GM12878 (cell line): ENCODE data around the gene MTRFR. TPM values are rescaled to one million over a fixed set of nuclear protein-coding genes. Genes with fewer than 3 reads are reported as not detected.

Experiments
- ATAC-seq: fragments of 200-7000 bp; cut with Tn5 transposase; 3 replicates; pipeline ENCODE4 v1.9.1; 2020; ENCODE audit warnings: mild to moderate bottlenecking, moderate library complexity
- BruUV-seq: library from RNA; stranded (reverse); fragments of 400-500 nt; replicated peaks from 2 replicates; lab custom pipeline; 2021; lab: Mats Ljungman, UMichigan
- CTCF ChIA-PET: fragments of 300-600 bp; sonication (Branson Sonifier 250); formaldehyde crosslinking; extraction: SDS; loops from one replicate; lab custom pipeline; 2021; ENCODE audit warnings: inconsistent platforms; lab: Yijun Ruan, JAX
- POLR2A ChIA-PET: fragments of 350-600 bp; formaldehyde crosslinking; extraction: SDS; loops from one replicate; lab custom pipeline; 2021; ENCODE audit warnings: inconsistent platforms; lab: Charles Lee
- RAD21 ChIA-PET: fragments of 300-600 bp; sonication (Branson Sonifier 250); formaldehyde crosslinking; loops from one replicate; lab custom pipeline; 2023; ENCODE audit warnings: antibody characterized with exemption; ENCODE audit not compliant: unreplicated experiment; lab: Charles Lee
- SMC1A ChIA-PET: fragments of 300-600 bp; sonication (Branson Sonifier 250); formaldehyde crosslinking; loops from one replicate; lab custom pipeline; 2023; ENCODE audit not compliant: unreplicated experiment, uncharacterized antibody; lab: Charles Lee
- DNase-seq: peaks from one replicate; pipeline ENCODE4 v3.0.0-alpha.2; 2011; ENCODE audit warnings: low read depth, low spot score
- FAIRE-seq: peaks from 3 replicates; lab custom pipeline; 2011; peaks lifted over from hg19 to GRCh38; lab: Jason Lieb, UNC
- H2AFZ ChIP-seq: 2 replicates; pipeline ENCODE4 v1.6.0; 2011; ENCODE audit warnings: low read depth, low read length, control low read depth; ENCODE audit not compliant: control insufficient read depth
- H3K27ac ChIP-seq: 2 replicates; pipeline ENCODE4 v1.5.1; 2011; ENCODE audit warnings: control low read depth; ENCODE audit not compliant: control insufficient read depth, insufficient read depth
- H3K27me3 ChIP-seq, 2 experiments: replicated peaks in 1 of 2; 2 replicates each; pipeline versions ENCODE4 v1.6.0 to v1.6.1; 2011; ENCODE audit warnings: low read length in 1 of 2; ENCODE audit not compliant: control insufficient read depth in 2 of 2, insufficient read depth in 2 of 2
- H3K36me3 ChIP-seq, 2 experiments: 2 replicates each; pipeline ENCODE4 v1.5.1; 2011; ENCODE audit warnings: low read length in 1 of 2; ENCODE audit not compliant: control insufficient read depth in 2 of 2, insufficient read depth in 2 of 2
- H3K4me1 ChIP-seq: 2 replicates; pipeline ENCODE4 v1.6.1; 2011; ENCODE audit warnings: mild to moderate bottlenecking, low read length, moderate library complexity, mixed read lengths; ENCODE audit not compliant: control insufficient read depth, insufficient read depth
- H3K4me2 ChIP-seq: 2 replicates; pipeline ENCODE4 v1.6.0; 2011; ENCODE audit warnings: control low read depth; ENCODE audit not compliant: control insufficient read depth, insufficient read depth
- H3K4me3 ChIP-seq: fragments of 200-600 bp; sonication (generic); 2 replicates; pipeline ENCODE4 v1.5.1; 2016
- H3K79me2 ChIP-seq: 2 replicates; pipeline ENCODE4 v1.6.0; 2011; ENCODE audit warnings: low read length; ENCODE audit not compliant: control insufficient read depth, insufficient read depth
- H3K9ac ChIP-seq: 2 replicates; pipeline ENCODE4 v1.8.0; 2011; ENCODE audit warnings: low read length, control low read depth, mixed read lengths; ENCODE audit not compliant: control insufficient read depth, insufficient read depth
- H3K9me3 ChIP-seq: replicated peaks from 3 replicates; pipeline ENCODE4 v1.5.1; 2011; ENCODE audit warnings: mild to moderate bottlenecking, low read length; ENCODE audit not compliant: control insufficient read depth, insufficient read depth
- H4K20me1 ChIP-seq: 2 replicates; pipeline ENCODE4 v1.6.0; 2011; ENCODE audit not compliant: control insufficient read depth, insufficient read depth
- BRCA1 ChIP-seq: IDR thresholded peaks from 2 replicates; pipeline ENCODE4 v1.6.1; 2011; ENCODE audit warnings: low read depth, low read length, improper control_type of control experiment
- HDAC6 ChIP-seq: fragments of 200-600 bp; sonication (generic); IDR thresholded peaks from one replicate; pipeline ENCODE4 v1.8.0; 2017; ENCODE audit warnings: antibody characterized with exemption; ENCODE audit not compliant: unreplicated experiment
- IKZF2 ChIP-seq, 2 experiments: fragments of 450-650 bp; IDR thresholded peaks; 2 replicates each; pipeline ENCODE4 v1.6.1; 2017; ENCODE audit warnings: mild to moderate bottlenecking in 2 of 2, moderate library complexity in 2 of 2
- MEF2A ChIP-seq: IDR thresholded peaks from 2 replicates; pipeline ENCODE4 v1.6.1; 2011; ENCODE audit warnings: low read depth, mild to moderate bottlenecking, low read length, moderate library complexity; ENCODE audit not compliant: insufficient read depth
- MTA3 ChIP-seq: IDR thresholded peaks from 2 replicates; pipeline ENCODE4 v1.6.1; 2012; ENCODE audit warnings: low read length, inconsistent platforms, borderline replicate concordance
- MYB ChIP-seq: fragments of 150-350 bp; IDR thresholded peaks from 2 replicates; pipeline ENCODE4 v1.6.1; 2014; ENCODE audit warnings: mild to moderate bottlenecking, low read depth, low read length, borderline replicate concordance
- NFIC ChIP-seq: IDR thresholded peaks from 2 replicates; pipeline ENCODE4 v1.6.1; 2012; ENCODE audit warnings: low read depth, mild to moderate bottlenecking, inconsistent platforms, low read length, moderate library complexity
- SREBF1 ChIP-seq: IDR thresholded peaks from 2 replicates; pipeline ENCODE4 v1.6.1; 2012; ENCODE audit warnings: mild to moderate bottlenecking, low read length
- SRF ChIP-seq, 2 experiments: IDR thresholded peaks; 2 replicates each; pipeline ENCODE4 v1.6.1; 2011; ENCODE audit warnings: low read depth in 2 of 2, low read length in 2 of 2, mild to moderate bottlenecking in 1 of 2, moderate library complexity in 1 of 2
- STAT1 ChIP-seq: fragments of 450-650 bp; conservative IDR thresholded peaks from 2 replicates; pipeline ENCODE4 v1.6.1; 2014; ENCODE audit warnings: antibody characterized with exemption, mild to moderate bottlenecking
- TCF7 ChIP-seq: IDR thresholded peaks from 2 replicates; pipeline ENCODE4 v1.6.1; 2014; ENCODE audit warnings: antibody characterized with exemption, borderline replicate concordance
- YY1 ChIP-seq: IDR thresholded peaks from 2 replicates; pipeline ENCODE4 v1.6.1; 2011; ENCODE audit warnings: low read depth, mild to moderate bottlenecking, low read length
- ZBED1 ChIP-seq: IDR thresholded peaks from 2 replicates; pipeline ENCODE4 v1.6.1; 2016; ENCODE audit warnings: borderline replicate concordance
- ZNF384 ChIP-seq: IDR thresholded peaks from 2 replicates; pipeline ENCODE4 v1.6.1; 2012; ENCODE audit warnings: low read depth, mild to moderate bottlenecking, low read length, improper control_type of control experiment, borderline replicate concordance
- WGBS: methylation state at CpG from one replicate; pipeline ENCODE4 v1.1.6; 2016; ENCODE audit warnings: low lambda C conversion rate; ENCODE audit not compliant: insufficient replicate concordance, insufficient coverage; ENCODE audit errors: missing lambda C conversion rate; 5-methylcytosine and 5-hydroxymethylcytosine counted together
- in situ Hi-C: fragments of 300-500 bp; cut with MboI; formaldehyde crosslinking; loops from 9 replicates; pipeline ENCODE4 v1.14.3; 2018; ENCODE audit warnings: mixed read lengths
- intact Hi-C: fragments of 100-400 bp; cut with micrococcal nuclease; formaldehyde crosslinking; loops from one replicate; pipeline ENCODE4 v1.14.2; 2022; ENCODE audit not compliant: unreplicated experiment
- polyA plus RNA-seq, 11 experiments: library from polyadenylated mRNA; depleted of rRNA in 4 of 11; unstranded in 6 of 11; stranded (reverse) in 5 of 11; fragments of >200 nt; fragmentation: Nextera tagmentation in 4 of 11; fragmentation: Illumina TruSeq in 1 of 11; extraction: Ambion mirVana in 4 of 11; extraction: Trizol in 1 of 11; gene quantifications; 1 replicate in 1 of 11; 2 replicates in 10 of 11; pipeline versions ENCODE4 v1.2.1 to v1.2.3, GENCODE V29; 2011 to 2016; ENCODE audit warnings: inconsistent platforms in 2 of 11, missing spikeins in 2 of 11, low read depth in 1 of 11
- total RNA-seq, 4 experiments: library from RNA; depleted of rRNA in 3 of 4; stranded (reverse); fragments of >200 nt in 3 of 4; fragmentation: Illumina TruSeq in 1 of 4; extraction: Trizol in 1 of 4; gene quantifications; 2 replicates each; pipeline versions ENCODE4 v1.2.1 to v1.2.3, GENCODE V29; 2013 to 2021
- TF ChIP-seq, protein P1 (sequence below): fragments of 450-650 bp; formaldehyde crosslinking; IDR thresholded peaks from 2 replicates; pipeline ENCODE4 v1.5.0; 2022; ENCODE audit warnings: mild to moderate bottlenecking, missing genetic modification characterization
- TF ChIP-seq, protein P2 (sequence below): fragments of 450-650 bp; formaldehyde crosslinking; IDR thresholded peaks from 2 replicates; pipeline ENCODE4 v1.4.0; 2022; ENCODE audit warnings: mild to moderate bottlenecking, moderate library complexity
- TF ChIP-seq, protein P3 (sequence below): fragments of 150-350 bp; IDR thresholded peaks from 2 replicates; pipeline ENCODE4 v1.6.1; 2014; ENCODE audit warnings: mild to moderate bottlenecking, low read depth, low read length

The MTRFR gene
- total and polyA plus RNA-seq, 10 of the 15 experiments (the other 5 are each of a cell fraction or from before 2014, with no cell fraction given): 12.2 to 33.4 (median 24.8) TPM

DNA sequence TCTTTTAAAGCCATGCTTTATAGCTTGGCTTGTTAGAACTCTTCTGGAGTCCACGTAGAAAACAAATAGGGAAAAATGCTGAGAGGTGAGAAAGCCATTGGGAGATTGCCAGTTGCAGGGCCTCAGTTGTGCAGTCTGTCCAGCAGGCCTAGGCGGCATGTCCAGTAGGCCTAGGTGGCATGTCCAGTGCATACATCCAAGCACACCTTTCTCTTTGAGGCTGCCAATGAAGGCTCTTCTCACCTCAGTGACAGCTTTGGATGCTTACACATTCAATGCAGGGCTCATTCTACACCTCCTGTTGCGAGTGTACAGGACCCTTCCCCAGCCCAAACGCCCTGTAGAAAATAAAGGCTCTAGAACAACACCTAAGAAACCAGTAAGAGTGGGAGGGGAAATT, 25.4 kb downstream of the MTRFR start:
- ChIA-PET CTCF (interaction anchor here (1.0 to 2.2 kb wide), 3 partner anchors 11 to 22 kb away, joined by 3 to 8 read pairs (median 3); no protein-coding TSS in a partner anchor), RAD21 (no interaction called here), SMC1A (interaction anchor here (0.6 kb wide), 2 partner anchors 127 to 131 kb away, joined by 3 read pairs; no protein-coding TSS in a partner anchor), POLR2A (interaction anchor here (0.7 to 0.9 kb wide), 2 partner anchors 11 to 23 kb away, joined by 4 to 5 read pairs; no protein-coding TSS in a partner anchor)
- intact Hi-C loops: no loop called here
- DNase-seq (no peak), FAIRE-seq (no peak), ATAC-seq (no peak)
- Histone ChIP-seq H2AFZ (no peak overlapping the region), H3K9me3 (no peaks in the 10 kb centered on the region), H3K4me1 (no peaks in the 10 kb centered on the region; the same call in 1 of the 2 replicates), H3K27me3 (no peaks in the 10 kb centered on the region), H3K4me3 (no peak overlapping the region), H3K9ac (no peak overlapping the region), H3K27ac (no peak overlapping the region), H3K4me2 (no peak overlapping the region), H3K79me2 (no peaks in the 10 kb centered on the region), H4K20me1 (no peaks in the 10 kb centered on the region; the same call in 1 of the 2 replicates), H3K36me3 (peaks cover 10 to 20% of the 10 kb centered on the region in 2 experiments)
- BruUV-seq: no TSS peak
- 83% methylated on average over 4 of the region's 4 CpGs for WGBS
- in situ Hi-C loops: no loop called here
- TF ChIP-seq ZNF384 (no peak), ZBED1 (no peak), MTA3 (no peak), MEF2A (no peak), SREBF1 (no peak), NFIC (no peak), HDAC6 (no peak), IKZF2 (IDR thresholded peaks at IDR 0.05) (no peak), YY1 (no peak), STAT1 (no peak), BRCA1 (no peak), MYB (no peak), TCF7 (no peak), SRF (IDR thresholded peaks at IDR 0.05; ENCODE audit: low read depth in 2 of 2, low read length in 2 of 2) (no peak)
- TF ChIP-seq, protein P1, sequence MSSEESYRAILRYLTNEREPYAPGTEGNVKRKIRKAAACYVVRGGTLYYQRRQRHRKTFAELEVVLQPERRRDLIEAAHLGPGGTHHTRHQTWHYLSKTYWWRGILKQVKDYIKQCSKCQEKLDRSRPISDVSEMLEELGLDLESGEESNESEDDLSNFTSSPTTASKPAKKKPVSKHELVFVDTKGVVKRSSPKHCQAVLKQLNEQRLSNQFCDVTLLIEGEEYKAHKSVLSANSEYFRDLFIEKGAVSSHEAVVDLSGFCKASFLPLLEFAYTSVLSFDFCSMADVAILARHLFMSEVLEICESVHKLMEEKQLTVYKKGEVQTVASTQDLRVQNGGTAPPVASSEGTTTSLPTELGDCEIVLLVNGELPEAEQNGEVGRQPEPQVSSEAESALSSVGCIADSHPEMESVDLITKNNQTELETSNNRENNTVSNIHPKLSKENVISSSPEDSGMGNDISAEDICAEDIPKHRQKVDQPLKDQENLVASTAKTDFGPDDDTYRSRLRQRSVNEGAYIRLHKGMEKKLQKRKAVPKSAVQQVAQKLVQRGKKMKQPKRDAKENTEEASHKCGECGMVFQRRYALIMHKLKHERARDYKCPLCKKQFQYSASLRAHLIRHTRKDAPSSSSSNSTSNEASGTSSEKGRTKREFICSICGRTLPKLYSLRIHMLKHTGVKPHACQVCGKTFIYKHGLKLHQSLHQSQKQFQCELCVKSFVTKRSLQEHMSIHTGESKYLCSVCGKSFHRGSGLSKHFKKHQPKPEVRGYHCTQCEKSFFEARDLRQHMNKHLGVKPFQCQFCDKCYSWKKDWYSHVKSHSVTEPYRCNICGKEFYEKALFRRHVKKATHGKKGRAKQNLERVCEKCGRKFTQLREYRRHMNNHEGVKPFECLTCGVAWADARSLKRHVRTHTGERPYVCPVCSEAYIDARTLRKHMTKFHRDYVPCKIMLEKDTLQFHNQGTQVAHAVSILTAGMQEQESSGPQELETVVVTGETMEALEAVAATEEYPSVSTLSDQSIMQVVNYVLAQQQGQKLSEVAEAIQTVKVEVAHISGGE (CRISPR knock-in tag): no peak
- TF ChIP-seq, protein P2, sequence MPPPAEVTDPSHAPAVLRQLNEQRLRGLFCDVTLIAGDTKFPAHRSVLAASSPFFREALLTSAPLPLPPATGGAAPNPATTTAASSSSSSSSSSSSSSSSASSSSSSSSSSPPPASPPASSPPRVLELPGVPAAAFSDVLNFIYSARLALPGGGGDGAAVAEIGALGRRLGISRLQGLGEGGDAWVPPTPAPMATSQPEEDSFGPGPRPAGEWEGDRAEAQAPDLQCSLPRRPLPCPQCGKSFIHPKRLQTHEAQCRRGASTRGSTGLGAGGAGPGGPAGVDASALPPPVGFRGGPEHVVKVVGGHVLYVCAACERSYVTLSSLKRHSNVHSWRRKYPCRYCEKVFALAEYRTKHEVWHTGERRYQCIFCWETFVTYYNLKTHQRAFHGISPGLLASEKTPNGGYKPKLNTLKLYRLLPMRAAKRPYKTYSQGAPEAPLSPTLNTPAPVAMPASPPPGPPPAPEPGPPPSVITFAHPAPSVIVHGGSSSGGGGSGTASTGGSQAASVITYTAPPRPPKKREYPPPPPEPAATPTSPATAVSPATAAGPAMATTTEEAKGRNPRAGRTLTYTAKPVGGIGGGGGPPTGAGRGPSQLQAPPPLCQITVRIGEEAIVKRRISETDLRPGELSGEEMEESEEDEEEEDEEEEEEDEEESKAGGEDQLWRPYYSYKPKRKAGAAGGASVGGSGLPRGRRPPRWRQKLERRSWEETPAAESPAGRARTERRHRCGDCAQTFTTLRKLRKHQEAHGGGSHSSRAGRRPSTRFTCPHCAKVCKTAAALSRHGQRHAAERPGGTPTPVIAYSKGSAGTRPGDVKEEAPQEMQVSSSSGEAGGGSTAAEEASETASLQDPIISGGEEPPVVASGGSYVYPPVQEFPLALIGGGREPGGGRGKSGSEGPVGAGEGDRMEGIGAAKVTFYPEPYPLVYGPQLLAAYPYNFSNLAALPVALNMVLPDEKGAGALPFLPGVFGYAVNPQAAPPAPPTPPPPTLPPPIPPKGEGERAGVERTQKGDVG: no peak
- TF ChIP-seq, protein P3, sequence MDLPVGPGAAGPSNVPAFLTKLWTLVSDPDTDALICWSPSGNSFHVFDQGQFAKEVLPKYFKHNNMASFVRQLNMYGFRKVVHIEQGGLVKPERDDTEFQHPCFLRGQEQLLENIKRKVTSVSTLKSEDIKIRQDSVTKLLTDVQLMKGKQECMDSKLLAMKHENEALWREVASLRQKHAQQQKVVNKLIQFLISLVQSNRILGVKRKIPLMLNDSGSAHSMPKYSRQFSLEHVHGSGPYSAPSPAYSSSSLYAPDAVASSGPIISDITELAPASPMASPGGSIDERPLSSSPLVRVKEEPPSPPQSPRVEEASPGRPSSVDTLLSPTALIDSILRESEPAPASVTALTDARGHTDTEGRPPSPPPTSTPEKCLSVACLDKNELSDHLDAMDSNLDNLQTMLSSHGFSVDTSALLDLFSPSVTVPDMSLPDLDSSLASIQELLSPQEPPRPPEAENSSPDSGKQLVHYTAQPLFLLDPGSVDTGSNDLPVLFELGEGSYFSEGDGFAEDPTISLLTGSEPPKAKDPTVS: no peak
